Measurements from ENCODE around the gene IFNE. TPM values are rescaled to one million over a fixed set of nuclear protein-coding genes. Genes with fewer than 3 reads are reported as not detected.

IFNE gene
- total RNA-seq, 6 donors from 2014 or later: not detected

DNA sequence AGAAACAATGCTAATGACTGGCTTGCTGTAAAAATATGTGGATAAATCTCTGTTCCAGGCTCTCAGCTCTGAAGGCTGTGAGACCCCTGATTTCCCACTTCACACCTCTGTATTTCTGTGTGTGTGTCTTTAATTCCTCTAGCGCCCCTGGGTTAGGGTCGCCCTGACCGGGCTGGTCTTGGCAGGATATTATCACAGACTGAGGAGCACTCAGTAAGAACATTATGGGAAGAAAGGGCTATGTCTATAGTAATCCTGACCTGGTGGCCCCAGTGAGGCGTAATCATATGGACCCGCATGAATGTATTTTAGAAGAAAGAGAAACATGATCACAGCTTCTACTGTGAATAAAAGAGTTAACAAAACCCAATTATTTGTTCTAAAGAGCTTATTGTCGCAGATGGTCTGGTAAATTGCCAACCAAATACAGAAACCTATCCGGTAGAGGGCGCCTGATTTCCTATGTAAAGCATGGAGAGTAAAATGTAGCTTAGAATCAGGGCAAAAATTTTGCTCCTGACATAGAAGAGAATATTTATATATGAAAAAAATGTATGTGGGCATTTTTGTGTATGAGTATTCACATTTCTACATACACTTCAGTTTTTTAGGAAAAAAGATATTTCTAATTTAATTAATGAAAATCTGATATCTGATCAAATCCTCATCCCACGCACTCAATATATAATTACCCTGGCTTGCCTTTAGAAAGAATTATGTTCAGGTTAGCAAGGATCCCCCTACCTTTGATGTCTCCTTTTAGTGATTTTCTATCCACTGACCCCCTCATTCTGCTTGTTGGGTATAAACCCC is 47.7 kb downstream of the IFNE start:
- WGBS, 2 donors: 55 to 62% methylated on average over 9 of the region's 9 CpGs
- DNase-seq (no peak), ATAC-seq (ENCODE audit: low FRiP score in 2 of 2) (no peak)
- TF ChIP-seq, protein P1, sequence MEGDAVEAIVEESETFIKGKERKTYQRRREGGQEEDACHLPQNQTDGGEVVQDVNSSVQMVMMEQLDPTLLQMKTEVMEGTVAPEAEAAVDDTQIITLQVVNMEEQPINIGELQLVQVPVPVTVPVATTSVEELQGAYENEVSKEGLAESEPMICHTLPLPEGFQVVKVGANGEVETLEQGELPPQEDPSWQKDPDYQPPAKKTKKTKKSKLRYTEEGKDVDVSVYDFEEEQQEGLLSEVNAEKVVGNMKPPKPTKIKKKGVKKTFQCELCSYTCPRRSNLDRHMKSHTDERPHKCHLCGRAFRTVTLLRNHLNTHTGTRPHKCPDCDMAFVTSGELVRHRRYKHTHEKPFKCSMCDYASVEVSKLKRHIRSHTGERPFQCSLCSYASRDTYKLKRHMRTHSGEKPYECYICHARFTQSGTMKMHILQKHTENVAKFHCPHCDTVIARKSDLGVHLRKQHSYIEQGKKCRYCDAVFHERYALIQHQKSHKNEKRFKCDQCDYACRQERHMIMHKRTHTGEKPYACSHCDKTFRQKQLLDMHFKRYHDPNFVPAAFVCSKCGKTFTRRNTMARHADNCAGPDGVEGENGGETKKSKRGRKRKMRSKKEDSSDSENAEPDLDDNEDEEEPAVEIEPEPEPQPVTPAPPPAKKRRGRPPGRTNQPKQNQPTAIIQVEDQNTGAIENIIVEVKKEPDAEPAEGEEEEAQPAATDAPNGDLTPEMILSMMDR (IDR thresholded peaks at IDR 0.05): peak in 1 of 6 experiments; percentile 12
- no peak for TF ChIP-seq POLR2A (IDR thresholded peaks at IDR 0.05)
- H3K9me3 ChIP-seq: no peaks in the 10 kb centered on the region
- no peaks in the 10 kb centered on the region for H3K36me3 ChIP-seq
- H3K27me3 ChIP-seq: no peaks in the 10 kb centered on the region
- H3K27ac ChIP-seq: no peak overlapping the region
- H3K4me1 ChIP-seq: no peaks in the 10 kb centered on the region
- no peak overlapping the region for H3K4me3 ChIP-seq

DNA sequence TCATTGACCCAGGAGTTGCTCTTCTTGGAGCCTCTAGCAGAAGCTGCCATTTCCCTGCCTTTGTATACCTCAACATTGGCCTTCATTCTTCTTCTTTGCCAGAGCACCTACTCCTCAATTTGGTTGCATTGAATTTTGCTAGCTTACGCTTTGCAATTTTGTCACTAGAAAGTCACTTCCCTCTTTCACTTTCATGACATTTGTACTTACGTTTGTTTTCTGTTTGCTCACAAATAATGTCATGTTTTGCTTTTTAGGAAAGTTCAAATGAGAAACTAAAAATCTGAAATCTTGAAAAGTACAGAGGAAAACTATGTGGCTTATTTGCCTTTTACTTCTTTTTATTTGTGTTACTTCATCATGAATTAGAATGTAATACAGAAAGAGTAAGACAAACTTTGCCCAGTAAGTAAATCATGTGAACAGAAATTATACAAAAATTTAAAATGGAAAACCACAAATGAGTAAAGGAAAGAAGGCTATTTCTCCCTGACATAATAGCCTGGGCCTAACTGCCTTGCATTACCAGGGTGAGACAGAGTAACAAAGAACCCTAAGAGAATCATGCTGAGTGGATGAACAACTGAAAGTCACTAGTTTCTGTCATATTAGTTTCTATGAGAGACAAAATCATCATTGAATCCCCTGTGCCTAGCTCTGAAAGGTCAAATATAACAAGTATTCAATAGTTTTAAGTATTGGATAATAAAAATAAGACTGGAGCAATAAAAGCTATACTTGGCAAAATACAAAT is 49.3 kb downstream of the IFNE start:
- Histone ChIP-seq H3K36me3 (no peaks in the 10 kb centered on the region), H3K27me3 (no peaks in the 10 kb centered on the region), H3K9me3 (no peaks in the 10 kb centered on the region), H3K27ac (no peak overlapping the region), H3K4me1 (no peaks in the 10 kb centered on the region), H3K4me3 (no peak overlapping the region)
- 58 to 76% methylated on average over 2 of the region's 2 CpGs for WGBS, 2 donors
- DNase-seq (no peak), ATAC-seq (ENCODE audit: low FRiP score in 2 of 2) (no peak)
- TF ChIP-seq, protein P1 (IDR thresholded peaks at IDR 0.05): no peak
- TF ChIP-seq POLR2AphosphoS5 (IDR thresholded peaks at IDR 0.05) (no peak), EP300 (IDR thresholded peaks at IDR 0.05) (no peak), POLR2A (IDR thresholded peaks at IDR 0.05) (no peak)

Small RNA genes lying within 50 kb of the gene (small RNA-seq; reads per million reads assigned to genes)
- gene MIR31 (0.55 to 6.6 (median 2.6) reads per million in 4 donors), gene RF00157 (0 to 0.11 (median 0.03) reads per million in 4 donors)

Other genes starting within 250 kb of the IFNE start
- gene IFNA14, start 242.3 kb downstream of the IFNE start, total RNA-seq: not detected
- gene IFNA5, start 177.0 kb downstream of the IFNE start, total RNA-seq: under 1 TPM in 1 of 6 donors, not detected in 5; 0.23 TPM
- gene KLHL9, start 146.9 kb downstream of the IFNE start, total RNA-seq: 10 to 100 TPM; 14.6 to 23.7 (median 19.5) TPM
- gene IFNA6, start 131.4 kb downstream of the IFNE start, total RNA-seq: not detected
- not detected for gene IFNA13, start 114.3 kb downstream of the IFNE start, total RNA-seq
- gene IFNA2, start 96.9 kb downstream of the IFNE start, total RNA-seq: not detected
- not detected for gene IFNA8, start 73.2 kb downstream of the IFNE start, total RNA-seq
- gene IFNA1, start 41.9 kb downstream of the IFNE start, total RNA-seq: under 1 TPM in 2 of 6 donors, not detected in 4; 0.26 to 0.30 TPM